HG03432 (cell line): ENCODE measurements around the gene PLCE1.
"Not testable (repeated sequence)": the region's sequence is repeated elsewhere in the genome, so short reads cannot be mapped to it uniquely, and the experiment has no call there.

Source experiments
- ATAC-seq: cut with Tn5 transposase; IDR thresholded peaks from one replicate; pipeline ENCODE4 v1.9.1; 2021; ENCODE audit warnings: mild to moderate bottlenecking, moderate library complexity; ENCODE audit not compliant: unreplicated experiment

Gene PLCE1

GRCh38 chr10:93993782-93994437, at the start of gene PLCE1:
TSS of gene PLCE1 (plus strand) at chr10:93993931. CDS start at chr10:94031047, 37,116 bp downstream.
- ATAC-seq: peak; percentile 88

- ATAC-seq: no peak
Measured at GRCh38 chr10:93945819-93946218, 47.9 kb upstream of the PLCE1 start.

- ATAC-seq: no peak
Measured at GRCh38 chr10:93947055-93947454, 46.7 kb upstream of the PLCE1 start.

- no peak for ATAC-seq
Measured at GRCh38 chr10:93947524-93947923, 46.2 kb upstream of the PLCE1 start.

- no peak for ATAC-seq
Measured at GRCh38 chr10:93951905-93952304, 41.8 kb upstream of the PLCE1 start.

GRCh38 chr10:93954299-93954698, 39.4 kb upstream of the PLCE1 start:
- no peak for ATAC-seq

GRCh38 chr10:93954726-93955363, 38.9 kb upstream of the PLCE1 start:
- no peak for ATAC-seq

GRCh38 chr10:93958834-93959233, 34.9 kb upstream of the PLCE1 start:
- ATAC-seq: no peak

GRCh38 chr10:93960988-93961387, 32.7 kb upstream of the PLCE1 start:
- ATAC-seq: not testable (repeated sequence)

GRCh38 chr10:93962973-93963372, 30.8 kb upstream of the PLCE1 start:
- ATAC-seq: no peak

GRCh38 chr10:93963434-93963833, 30.3 kb upstream of the PLCE1 start:
- ATAC-seq: no peak

- no peak for ATAC-seq
Measured at GRCh38 chr10:93965911-93966310, 27.8 kb upstream of the PLCE1 start.

- no peak for ATAC-seq
Measured at GRCh38 chr10:93967756-93968155, 26.0 kb upstream of the PLCE1 start.

- ATAC-seq: no peak
Measured at GRCh38 chr10:93968540-93968945, 25.2 kb upstream of the PLCE1 start.

GRCh38 chr10:93970433-93971010, 23.2 kb upstream of the PLCE1 start:
- ATAC-seq: not testable (repeated sequence)

GRCh38 chr10:93973748-93974445, 19.8 kb upstream of the PLCE1 start:
- no peak for ATAC-seq

GRCh38 chr10:93977442-93977841, 16.3 kb upstream of the PLCE1 start:
- ATAC-seq: no peak

- no peak for ATAC-seq
Measured at GRCh38 chr10:93980486-93980885, 13.2 kb upstream of the PLCE1 start.

- ATAC-seq: no peak
Measured at GRCh38 chr10:93991114-93991513, 2.6 kb upstream of the PLCE1 start.

GRCh38 chr10:93991596-93992284, 2.0 kb upstream of the PLCE1 start:
- no peak for ATAC-seq

GRCh38 chr10:93992400-93993030, 1.2 kb upstream of the PLCE1 start:
- no peak for ATAC-seq
